ENCODE data around the gene FTCDNL1.

DNA sequence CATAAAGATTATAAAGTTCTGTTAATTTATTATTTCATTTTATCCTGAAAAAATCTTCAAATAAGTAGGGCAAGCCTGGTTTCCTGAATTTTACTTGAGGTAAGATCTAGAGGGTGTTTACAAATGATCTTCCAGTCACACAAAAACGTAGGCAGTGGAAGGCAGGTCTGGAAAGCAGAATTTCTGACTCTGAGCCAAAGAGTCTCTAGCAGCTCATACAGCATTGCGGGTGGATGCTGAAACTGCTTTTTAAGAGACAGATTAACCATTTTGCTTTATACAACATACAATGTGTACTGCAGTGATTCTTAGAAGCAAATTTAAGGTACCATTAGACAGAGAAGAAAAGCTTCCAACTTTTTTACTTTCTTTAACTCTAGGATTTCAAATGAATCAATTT lies 117.0 kb downstream of the FTCDNL1 start:
- TF ChIP-seq, protein P1, sequence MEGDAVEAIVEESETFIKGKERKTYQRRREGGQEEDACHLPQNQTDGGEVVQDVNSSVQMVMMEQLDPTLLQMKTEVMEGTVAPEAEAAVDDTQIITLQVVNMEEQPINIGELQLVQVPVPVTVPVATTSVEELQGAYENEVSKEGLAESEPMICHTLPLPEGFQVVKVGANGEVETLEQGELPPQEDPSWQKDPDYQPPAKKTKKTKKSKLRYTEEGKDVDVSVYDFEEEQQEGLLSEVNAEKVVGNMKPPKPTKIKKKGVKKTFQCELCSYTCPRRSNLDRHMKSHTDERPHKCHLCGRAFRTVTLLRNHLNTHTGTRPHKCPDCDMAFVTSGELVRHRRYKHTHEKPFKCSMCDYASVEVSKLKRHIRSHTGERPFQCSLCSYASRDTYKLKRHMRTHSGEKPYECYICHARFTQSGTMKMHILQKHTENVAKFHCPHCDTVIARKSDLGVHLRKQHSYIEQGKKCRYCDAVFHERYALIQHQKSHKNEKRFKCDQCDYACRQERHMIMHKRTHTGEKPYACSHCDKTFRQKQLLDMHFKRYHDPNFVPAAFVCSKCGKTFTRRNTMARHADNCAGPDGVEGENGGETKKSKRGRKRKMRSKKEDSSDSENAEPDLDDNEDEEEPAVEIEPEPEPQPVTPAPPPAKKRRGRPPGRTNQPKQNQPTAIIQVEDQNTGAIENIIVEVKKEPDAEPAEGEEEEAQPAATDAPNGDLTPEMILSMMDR (IDR thresholded peaks at IDR 0.05; ENCODE audit: low read depth, low read length, missing input control): no peak
- TF ChIP-seq, protein P2, sequence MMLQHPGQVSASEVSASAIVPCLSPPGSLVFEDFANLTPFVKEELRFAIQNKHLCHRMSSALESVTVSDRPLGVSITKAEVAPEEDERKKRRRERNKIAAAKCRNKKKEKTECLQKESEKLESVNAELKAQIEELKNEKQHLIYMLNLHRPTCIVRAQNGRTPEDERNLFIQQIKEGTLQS (IDR thresholded peaks at IDR 0.05): no peak
- TF ChIP-seq GABPA (IDR thresholded peaks at IDR 0.05 in 1 of 2, conservative IDR thresholded peaks at IDR 0.05 in 1 of 2) (no peak), TAF1 (conservative IDR thresholded peaks at IDR 0.05) (no peak), RAD21 (IDR thresholded peaks at IDR 0.05) (no peak), RXRA (IDR thresholded peaks at IDR 0.05) (no peak), FOXA1 (IDR thresholded peaks at IDR 0.05) (no peak), YY1 (IDR thresholded peaks at IDR 0.05) (no peak), SP1 (IDR thresholded peaks at IDR 0.05) (no peak)
- TF ChIP-seq, protein P3, sequence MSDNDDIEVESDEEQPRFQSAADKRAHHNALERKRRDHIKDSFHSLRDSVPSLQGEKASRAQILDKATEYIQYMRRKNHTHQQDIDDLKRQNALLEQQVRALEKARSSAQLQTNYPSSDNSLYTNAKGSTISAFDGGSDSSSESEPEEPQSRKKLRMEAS (IDR thresholded peaks at IDR 0.05): no peak
- TF ChIP-seq, protein P4, sequence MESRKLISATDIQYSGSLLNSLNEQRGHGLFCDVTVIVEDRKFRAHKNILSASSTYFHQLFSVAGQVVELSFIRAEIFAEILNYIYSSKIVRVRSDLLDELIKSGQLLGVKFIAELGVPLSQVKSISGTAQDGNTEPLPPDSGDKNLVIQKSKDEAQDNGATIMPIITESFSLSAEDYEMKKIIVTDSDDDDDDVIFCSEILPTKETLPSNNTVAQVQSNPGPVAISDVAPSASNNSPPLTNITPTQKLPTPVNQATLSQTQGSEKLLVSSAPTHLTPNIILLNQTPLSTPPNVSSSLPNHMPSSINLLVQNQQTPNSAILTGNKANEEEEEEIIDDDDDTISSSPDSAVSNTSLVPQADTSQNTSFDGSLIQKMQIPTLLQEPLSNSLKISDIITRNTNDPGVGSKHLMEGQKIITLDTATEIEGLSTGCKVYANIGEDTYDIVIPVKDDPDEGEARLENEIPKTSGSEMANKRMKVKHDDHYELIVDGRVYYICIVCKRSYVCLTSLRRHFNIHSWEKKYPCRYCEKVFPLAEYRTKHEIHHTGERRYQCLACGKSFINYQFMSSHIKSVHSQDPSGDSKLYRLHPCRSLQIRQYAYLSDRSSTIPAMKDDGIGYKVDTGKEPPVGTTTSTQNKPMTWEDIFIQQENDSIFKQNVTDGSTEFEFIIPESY (IDR thresholded peaks at IDR 0.05): no peak
- TF ChIP-seq, protein P5, sequence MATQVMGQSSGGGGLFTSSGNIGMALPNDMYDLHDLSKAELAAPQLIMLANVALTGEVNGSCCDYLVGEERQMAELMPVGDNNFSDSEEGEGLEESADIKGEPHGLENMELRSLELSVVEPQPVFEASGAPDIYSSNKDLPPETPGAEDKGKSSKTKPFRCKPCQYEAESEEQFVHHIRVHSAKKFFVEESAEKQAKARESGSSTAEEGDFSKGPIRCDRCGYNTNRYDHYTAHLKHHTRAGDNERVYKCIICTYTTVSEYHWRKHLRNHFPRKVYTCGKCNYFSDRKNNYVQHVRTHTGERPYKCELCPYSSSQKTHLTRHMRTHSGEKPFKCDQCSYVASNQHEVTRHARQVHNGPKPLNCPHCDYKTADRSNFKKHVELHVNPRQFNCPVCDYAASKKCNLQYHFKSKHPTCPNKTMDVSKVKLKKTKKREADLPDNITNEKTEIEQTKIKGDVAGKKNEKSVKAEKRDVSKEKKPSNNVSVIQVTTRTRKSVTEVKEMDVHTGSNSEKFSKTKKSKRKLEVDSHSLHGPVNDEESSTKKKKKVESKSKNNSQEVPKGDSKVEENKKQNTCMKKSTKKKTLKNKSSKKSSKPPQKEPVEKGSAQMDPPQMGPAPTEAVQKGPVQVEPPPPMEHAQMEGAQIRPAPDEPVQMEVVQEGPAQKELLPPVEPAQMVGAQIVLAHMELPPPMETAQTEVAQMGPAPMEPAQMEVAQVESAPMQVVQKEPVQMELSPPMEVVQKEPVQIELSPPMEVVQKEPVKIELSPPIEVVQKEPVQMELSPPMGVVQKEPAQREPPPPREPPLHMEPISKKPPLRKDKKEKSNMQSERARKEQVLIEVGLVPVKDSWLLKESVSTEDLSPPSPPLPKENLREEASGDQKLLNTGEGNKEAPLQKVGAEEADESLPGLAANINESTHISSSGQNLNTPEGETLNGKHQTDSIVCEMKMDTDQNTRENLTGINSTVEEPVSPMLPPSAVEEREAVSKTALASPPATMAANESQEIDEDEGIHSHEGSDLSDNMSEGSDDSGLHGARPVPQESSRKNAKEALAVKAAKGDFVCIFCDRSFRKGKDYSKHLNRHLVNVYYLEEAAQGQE (IDR thresholded peaks at IDR 0.05): no peak

Measured in liver (tissue), 3 donors.